GM19468 (cell line): ENCODE measurements around the gene EIF4EBP3.

Source experiments
- ATAC-seq: cut with Tn5 transposase; IDR thresholded peaks from one replicate; pipeline ENCODE4 v1.9.1; 2021; ENCODE audit warnings: mild to moderate bottlenecking, moderate library complexity, moderate number of reproducible peaks; ENCODE audit not compliant: unreplicated experiment; ENCODE audit errors: extremely low read depth

Gene EIF4EBP3

GRCh38 chr5:140555747-140556312, 8.4 kb downstream of the EIF4EBP3 start:
- no peak for ATAC-seq

GRCh38 chr5:140556438-140556837, 9.0 kb downstream of the EIF4EBP3 start:
- no peak for ATAC-seq

GRCh38 chr5:140557136-140557805, 9.8 kb downstream of the EIF4EBP3 start, which contains the start of gene SRA1:
TSS of gene SRA1 (minus strand) at chr5:140557473. CDS start at chr5:140557452, 21 bp downstream.
- ATAC-seq, result peak; percentile 99

- ATAC-seq, result no peak
These were observed 10.5 kb downstream of the EIF4EBP3 start for GRCh38 chr5:140557965-140558364.

GRCh38 chr5:140558542-140558941, 11.1 kb downstream of the EIF4EBP3 start:
- ATAC-seq, result no peak

GRCh38 chr5:140560227-140560626, 12.8 kb downstream of the EIF4EBP3 start:
- ATAC-seq, result no peak

- no peak for ATAC-seq
These were observed 14.5 kb downstream of the EIF4EBP3 start for GRCh38 chr5:140561753-140562523.

GRCh38 chr5:140563596-140563995, 16.1 kb downstream of the EIF4EBP3 start:
- ATAC-seq, result no peak

- peak; percentile 79 for ATAC-seq
These were observed 16.9 kb downstream of the EIF4EBP3 start, which contains the start of the genes APBB3 and SLC35A4 for GRCh38 chr5:140564196-140565023. TSS of gene APBB3 (minus strand) at chr5:140564598. CDS start at chr5:140564245, 353 bp downstream. TSS of gene SLC35A4 (plus strand) at chr5:140564828. CDS start at chr5:140567170, 2,342 bp downstream.

GRCh38 chr5:140565024-140565779, 17.7 kb downstream of the EIF4EBP3 start:
- ATAC-seq, result no peak

GRCh38 chr5:140565780-140566095, 18.3 kb downstream of the EIF4EBP3 start:
- no peak for ATAC-seq

GRCh38 chr5:140566665-140567064, 19.2 kb downstream of the EIF4EBP3 start:
- ATAC-seq, result no peak

GRCh38 chr5:140567136-140567818, 19.8 kb downstream of the EIF4EBP3 start:
- ATAC-seq, result no peak

GRCh38 chr5:140567871-140568270, 20.4 kb downstream of the EIF4EBP3 start:
- no peak for ATAC-seq

GRCh38 chr5:140568443-140569063, 21.1 kb downstream of the EIF4EBP3 start:
- no peak for ATAC-seq

- ATAC-seq, result no peak
These were observed 21.7 kb downstream of the EIF4EBP3 start for GRCh38 chr5:140569197-140569596.

GRCh38 chr5:140570058-140570457, 22.6 kb downstream of the EIF4EBP3 start:
- no peak for ATAC-seq

- ATAC-seq, result no peak
These were observed 23.0 kb downstream of the EIF4EBP3 start for GRCh38 chr5:140570488-140570887.

- ATAC-seq, result no peak
These were observed 23.6 kb downstream of the EIF4EBP3 start for GRCh38 chr5:140571105-140571504.
